ENCODE measurements around the gene UBE2V1. TPM values are rescaled to one million over a fixed set of nuclear protein-coding genes. Genes with fewer than 3 reads are reported as not detected.
A peak's percentile ranks its signal among the peaks of the same experiment; 100 is the strongest.

UBE2V1 gene
- polyA plus RNA-seq, 1 of the 3 experiments (the other 2 are of a cell fraction), result 99.7 TPM

DNA sequence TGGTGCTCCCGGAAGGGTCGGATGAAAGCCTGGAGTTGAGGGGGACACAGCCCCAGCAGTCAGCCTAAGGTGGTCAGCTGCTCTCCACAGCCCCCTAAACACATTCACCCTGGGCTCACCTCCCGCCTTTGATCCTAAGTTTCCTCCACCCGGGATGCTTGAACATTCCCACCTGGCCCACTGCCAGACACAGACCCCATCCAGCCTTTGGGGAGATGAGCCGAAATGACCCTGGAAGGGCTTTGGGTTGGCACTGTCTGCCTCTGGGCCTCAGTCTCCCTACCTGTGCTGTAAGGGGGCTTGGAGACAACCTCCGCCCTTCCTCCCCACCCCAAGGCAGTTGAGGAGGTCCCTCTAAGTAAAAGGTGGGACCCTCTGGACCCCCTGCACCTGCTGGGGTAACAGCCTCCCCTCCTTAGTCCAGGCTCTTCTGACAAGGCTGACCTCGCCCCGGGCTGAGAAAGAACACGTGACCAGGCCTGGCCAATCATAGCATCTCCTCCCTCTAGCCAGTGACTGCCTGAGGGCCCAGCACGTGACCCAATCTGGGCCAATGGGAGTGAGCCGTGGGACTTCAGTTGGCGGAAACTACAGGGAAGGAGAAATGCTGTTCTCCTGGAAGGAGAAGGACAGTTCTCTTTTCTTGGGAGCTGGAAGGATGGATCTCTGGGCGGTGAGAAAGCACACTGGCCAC lies 16.9 kb upstream of the UBE2V1 start:
- Histone ChIP-seq H3K4me3 (ENCODE audit: low read depth in 2 of 2, low read length in 1 of 2) (no peak overlapping the region), H3K4me2 (no peak overlapping the region), H4K20me1 (ENCODE audit: insufficient read depth) (no peaks in the 10 kb centered on the region), H2AFZ (ENCODE audit: low read depth) (no peak overlapping the region), H3K4me1 (ENCODE audit: control insufficient read depth in 1 of 2, insufficient read depth in 2 of 2, low read depth in 1 of 2, low read length in 1 of 2) (no peaks in the 10 kb centered on the region; a peak in 2 of 4 replicates), H3K27ac (ENCODE audit: low read depth in 2 of 2, low read length in 1 of 2) (no peak overlapping the region), H3K79me2 (ENCODE audit: insufficient read depth) (peaks cover 3% of the 10 kb centered on the region; the same call in 1 of the 2 replicates), H3K9me2 (no peaks in the 10 kb centered on the region), H3F3A (replicated peaks; ENCODE audit: insufficient read depth) (no peaks in the 10 kb centered on the region), H3K36me3 (replicated peaks in 1 of 2; ENCODE audit: control insufficient read depth in 1 of 2, insufficient read depth in 2 of 2, low read length in 1 of 2) (peaks cover 6 to 32% of the 10 kb centered on the region in 2 experiments), H3K9me3 (no peaks in the 10 kb centered on the region), H3K9ac (no peak overlapping the region), H3K27me3 (ENCODE audit: insufficient read depth) (no peaks in the 10 kb centered on the region)
- CTCF ChIA-PET, result interaction anchor here (2.6 to 7.0 kb wide), 2 partner anchors 9 to 40 kb away, joined by 15 to 44 read pairs; no protein-coding TSS in a partner anchor
- 95% methylated on average over 9 of the region's 13 CpGs for WGBS (ENCODE audit: low lambda C conversion rate)
- peak; percentile 51 for DNase-seq
- POLR2A ChIA-PET, result interaction anchor here (1.4 kb wide), 1 partner anchor 14 kb away, joined by 3 read pairs; no protein-coding TSS in a partner anchor
- TF ChIP-seq EZH2phosphoT487 (IDR thresholded peaks at IDR 0.05; ENCODE audit: borderline replicate concordance, low read depth) (no peak), USF1 (IDR thresholded peaks at IDR 0.05; ENCODE audit: borderline replicate concordance, low read depth) (peak; percentile 78; the same call in 1 of the 2 replicates)

GRCh38 chr20:50128520-50128905 lies 15.6 kb upstream of the UBE2V1 start:
- H3K9ac ChIP-seq, result no peak overlapping the region
- POLR2A ChIA-PET, result interaction anchor here (1.4 kb wide), 1 partner anchor 12 kb away, joined by 3 read pairs; no protein-coding TSS in a partner anchor
- WGBS (ENCODE audit: low lambda C conversion rate), result 95% methylated on average over 8 of the region's 8 CpGs
- no peaks in the 10 kb centered on the region for H3K9me2 ChIP-seq
- H3K27ac ChIP-seq (ENCODE audit: low read depth in 2 of 2, low read length in 1 of 2), result no peak overlapping the region
- H3K4me1 ChIP-seq (ENCODE audit: control insufficient read depth in 1 of 2, insufficient read depth in 2 of 2, low read depth in 1 of 2, low read length in 1 of 2), result no peaks in the 10 kb centered on the region; a peak in 2 of 4 replicates
- no peak overlapping the region for H2AFZ ChIP-seq (ENCODE audit: low read depth)
- H4K20me1 ChIP-seq (ENCODE audit: insufficient read depth), result no peaks in the 10 kb centered on the region
- H3K79me2 ChIP-seq (ENCODE audit: insufficient read depth), result no peaks in the 10 kb centered on the region
- H3K9me3 ChIP-seq, result no peaks in the 10 kb centered on the region
- CTCF ChIA-PET, result interaction anchor here (0.6 to 7.0 kb wide), 6 partner anchors 7 to 158 kb away, joined by 3 to 44 read pairs (median 6); no protein-coding TSS in a partner anchor
- H3K27me3 ChIP-seq (ENCODE audit: insufficient read depth), result no peaks in the 10 kb centered on the region
- no peak overlapping the region for H3K4me2 ChIP-seq
- H3K4me3 ChIP-seq (ENCODE audit: low read depth in 2 of 2, low read length in 1 of 2), result no peak overlapping the region
- DNase-seq, result no peak
- no peaks in the 10 kb centered on the region for H3F3A ChIP-seq (replicated peaks; ENCODE audit: insufficient read depth)
- H3K36me3 ChIP-seq (replicated peaks in 1 of 2; ENCODE audit: control insufficient read depth in 1 of 2, insufficient read depth in 2 of 2, low read length in 1 of 2), result peaks cover 6 to 39% of the 10 kb centered on the region in 2 experiments
- no peak for TF ChIP-seq TAF1 (IDR thresholded peaks at IDR 0.05; ENCODE audit: borderline replicate concordance, low read depth, low read length)
- TF ChIP-seq EZH2phosphoT487 (IDR thresholded peaks at IDR 0.05; ENCODE audit: borderline replicate concordance, low read depth), result no peak
- TF ChIP-seq RCOR1 (IDR thresholded peaks at IDR 0.05; ENCODE audit: low read length), result no peak
- no peak for TF ChIP-seq TEAD4 (IDR thresholded peaks at IDR 0.05; ENCODE audit: borderline replicate concordance, insufficient read depth)
- TF ChIP-seq, protein P1, sequence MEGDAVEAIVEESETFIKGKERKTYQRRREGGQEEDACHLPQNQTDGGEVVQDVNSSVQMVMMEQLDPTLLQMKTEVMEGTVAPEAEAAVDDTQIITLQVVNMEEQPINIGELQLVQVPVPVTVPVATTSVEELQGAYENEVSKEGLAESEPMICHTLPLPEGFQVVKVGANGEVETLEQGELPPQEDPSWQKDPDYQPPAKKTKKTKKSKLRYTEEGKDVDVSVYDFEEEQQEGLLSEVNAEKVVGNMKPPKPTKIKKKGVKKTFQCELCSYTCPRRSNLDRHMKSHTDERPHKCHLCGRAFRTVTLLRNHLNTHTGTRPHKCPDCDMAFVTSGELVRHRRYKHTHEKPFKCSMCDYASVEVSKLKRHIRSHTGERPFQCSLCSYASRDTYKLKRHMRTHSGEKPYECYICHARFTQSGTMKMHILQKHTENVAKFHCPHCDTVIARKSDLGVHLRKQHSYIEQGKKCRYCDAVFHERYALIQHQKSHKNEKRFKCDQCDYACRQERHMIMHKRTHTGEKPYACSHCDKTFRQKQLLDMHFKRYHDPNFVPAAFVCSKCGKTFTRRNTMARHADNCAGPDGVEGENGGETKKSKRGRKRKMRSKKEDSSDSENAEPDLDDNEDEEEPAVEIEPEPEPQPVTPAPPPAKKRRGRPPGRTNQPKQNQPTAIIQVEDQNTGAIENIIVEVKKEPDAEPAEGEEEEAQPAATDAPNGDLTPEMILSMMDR (IDR thresholded peaks at IDR 0.05), result no peak
- no peak for TF ChIP-seq USF2 (IDR thresholded peaks at IDR 0.05; ENCODE audit: borderline replicate concordance, low read depth, low read length)
- no peak for TF ChIP-seq GABPA (IDR thresholded peaks at IDR 0.05; ENCODE audit: low read depth)
- TF ChIP-seq MEF2A (IDR thresholded peaks at IDR 0.05; ENCODE audit: borderline replicate concordance, low read depth), result no peak
- TF ChIP-seq GATA2 (CRISPR knock-in tag; IDR thresholded peaks at IDR 0.05), result no peak
- no peak for TF ChIP-seq NFIC (IDR thresholded peaks at IDR 0.05; ENCODE audit: borderline replicate concordance)
- no peak for TF ChIP-seq RAD21 (IDR thresholded peaks at IDR 0.05; ENCODE audit: low read length)
- TF ChIP-seq MAX (IDR thresholded peaks at IDR 0.05; ENCODE audit: low read depth), result no peak
- no peak for TF ChIP-seq CHD2 (IDR thresholded peaks at IDR 0.05; ENCODE audit: low read length, partially characterized antibody)
- TF ChIP-seq ELF1 (IDR thresholded peaks at IDR 0.05), result no peak
- TF ChIP-seq, protein P2, sequence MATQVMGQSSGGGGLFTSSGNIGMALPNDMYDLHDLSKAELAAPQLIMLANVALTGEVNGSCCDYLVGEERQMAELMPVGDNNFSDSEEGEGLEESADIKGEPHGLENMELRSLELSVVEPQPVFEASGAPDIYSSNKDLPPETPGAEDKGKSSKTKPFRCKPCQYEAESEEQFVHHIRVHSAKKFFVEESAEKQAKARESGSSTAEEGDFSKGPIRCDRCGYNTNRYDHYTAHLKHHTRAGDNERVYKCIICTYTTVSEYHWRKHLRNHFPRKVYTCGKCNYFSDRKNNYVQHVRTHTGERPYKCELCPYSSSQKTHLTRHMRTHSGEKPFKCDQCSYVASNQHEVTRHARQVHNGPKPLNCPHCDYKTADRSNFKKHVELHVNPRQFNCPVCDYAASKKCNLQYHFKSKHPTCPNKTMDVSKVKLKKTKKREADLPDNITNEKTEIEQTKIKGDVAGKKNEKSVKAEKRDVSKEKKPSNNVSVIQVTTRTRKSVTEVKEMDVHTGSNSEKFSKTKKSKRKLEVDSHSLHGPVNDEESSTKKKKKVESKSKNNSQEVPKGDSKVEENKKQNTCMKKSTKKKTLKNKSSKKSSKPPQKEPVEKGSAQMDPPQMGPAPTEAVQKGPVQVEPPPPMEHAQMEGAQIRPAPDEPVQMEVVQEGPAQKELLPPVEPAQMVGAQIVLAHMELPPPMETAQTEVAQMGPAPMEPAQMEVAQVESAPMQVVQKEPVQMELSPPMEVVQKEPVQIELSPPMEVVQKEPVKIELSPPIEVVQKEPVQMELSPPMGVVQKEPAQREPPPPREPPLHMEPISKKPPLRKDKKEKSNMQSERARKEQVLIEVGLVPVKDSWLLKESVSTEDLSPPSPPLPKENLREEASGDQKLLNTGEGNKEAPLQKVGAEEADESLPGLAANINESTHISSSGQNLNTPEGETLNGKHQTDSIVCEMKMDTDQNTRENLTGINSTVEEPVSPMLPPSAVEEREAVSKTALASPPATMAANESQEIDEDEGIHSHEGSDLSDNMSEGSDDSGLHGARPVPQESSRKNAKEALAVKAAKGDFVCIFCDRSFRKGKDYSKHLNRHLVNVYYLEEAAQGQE (IDR thresholded peaks at IDR 0.05; ENCODE audit: low read depth, low read length), result no peak

All from SK-N-SH (cell line).